ENCODE data around the gene LTK. TPM values are rescaled to one million over a fixed set of nuclear protein-coding genes. Genes with fewer than 3 reads are reported as not detected.
A peak's percentile ranks its signal among the peaks of the same experiment; 100 is the strongest.

The LTK gene
- total RNA-seq (3.2 and 4.4 TPM in 2 replicates), polyA plus RNA-seq (9.7 and 19.4 TPM in 2 replicates), polyA minus RNA-seq (3.7 and 8.9 TPM in 2 replicates)
- total RNA-seq (2013): 3.4 TPM

GRCh38 chr15:41513506-41514227 is at the start of gene LTK:
TSS of gene LTK (minus strand) at chr15:41513827. CDS start at chr15:41513709, 118 bp downstream.
- Histone ChIP-seq H2AFZ (ENCODE audit: insufficient read depth, low read depth, low read length, poor library complexity, severe bottlenecking) (peak within 1 kb of the TSS; percentile 76), H3K79me2 (ENCODE audit: control insufficient read depth, insufficient read depth, low read length) (no peaks in the 10 kb centered on the region), H3K4me1 (ENCODE audit: control insufficient read depth in 2 of 2, insufficient read depth in 2 of 2, low read length in 2 of 2) (peaks cover 30% of the 10 kb centered on the region in 2 donors), H3K9me3 (ENCODE audit: control extremely low read depth in 1 of 3, control insufficient read depth in 2 of 3, insufficient read depth in 1 of 3, low read length in 2 of 3) (peaks cover 0 to 11% (median 0%) of the 10 kb centered on the region in 3 donors), H3K9ac (ENCODE audit: low read length) (peak within 1 kb of the TSS; percentile 74), H3K27me3 (replicated peaks in 1 of 4; ENCODE audit: control extremely low read depth in 1 of 4, control insufficient read depth in 3 of 4, insufficient read depth in 4 of 4, low read length in 3 of 4) (peaks cover 0 to 27% (median 11%) of the 10 kb centered on the region in 4 experiments), H3K4me2 (replicated peaks; ENCODE audit: low read depth, low read length, poor library complexity, severe bottlenecking) (peak within 1 kb of the TSS; percentile 99), H3K36me3 (replicated peaks in 1 of 2; ENCODE audit: control extremely low read depth in 1 of 2, control insufficient read depth in 1 of 2, extremely low read depth in 1 of 2, insufficient read depth in 2 of 2, low read length in 1 of 2) (peaks cover 0 to 3% of the 10 kb centered on the region in 2 experiments), H3K4me3 (ENCODE audit: control extremely low read depth in 1 of 5, extremely low read depth in 1 of 5, insufficient read depth in 1 of 5, low read depth in 2 of 5, low read length in 4 of 5) (peak within 1 kb of the TSS; percentile 34 to 76 (median 51)), H3K27ac (ENCODE audit: low read length in 2 of 2) (no peak within 1 kb of the TSS), H4K20me1 (ENCODE audit: control insufficient read depth, insufficient read depth, low read length, poor library complexity, severe bottlenecking) (peaks cover 4% of the 10 kb centered on the region)
- H3K4me3 Mint-ChIP-seq: peak within 1 kb of the TSS; percentile 88
- 12% methylated on average over 33 of the region's 33 CpGs for WGBS (ENCODE audit: insufficient coverage)
- ATAC-seq (ENCODE audit: low read depth) (peak; percentile 9), DNase-seq (peak; percentile 45)
- peaks cover 27% of the 10 kb centered on the region for H3K4me1 Mint-ChIP-seq
- H3K9me3 Mint-ChIP-seq (ENCODE audit: insufficient read depth): no peaks in the 10 kb centered on the region
- H3K27me3 Mint-ChIP-seq: peaks cover 6% of the 10 kb centered on the region
- H3K27ac Mint-ChIP-seq: peak within 1 kb of the TSS; percentile 71
- intact Hi-C loops (cut with micrococcal nuclease): loop anchor here (1.0 to 5.0 kb wide), 3 partner anchors 11 to 96 kb away; partner anchors contain the start of genes ITPKA and RTF1
- CTCF ChIA-PET: interaction anchor here (1.0 to 2.3 kb wide), 3 partner anchors 12 to 52 kb away, joined by 3 to 8 read pairs (median 3); no protein-coding TSS in a partner anchor
- TF ChIP-seq, protein P1, sequence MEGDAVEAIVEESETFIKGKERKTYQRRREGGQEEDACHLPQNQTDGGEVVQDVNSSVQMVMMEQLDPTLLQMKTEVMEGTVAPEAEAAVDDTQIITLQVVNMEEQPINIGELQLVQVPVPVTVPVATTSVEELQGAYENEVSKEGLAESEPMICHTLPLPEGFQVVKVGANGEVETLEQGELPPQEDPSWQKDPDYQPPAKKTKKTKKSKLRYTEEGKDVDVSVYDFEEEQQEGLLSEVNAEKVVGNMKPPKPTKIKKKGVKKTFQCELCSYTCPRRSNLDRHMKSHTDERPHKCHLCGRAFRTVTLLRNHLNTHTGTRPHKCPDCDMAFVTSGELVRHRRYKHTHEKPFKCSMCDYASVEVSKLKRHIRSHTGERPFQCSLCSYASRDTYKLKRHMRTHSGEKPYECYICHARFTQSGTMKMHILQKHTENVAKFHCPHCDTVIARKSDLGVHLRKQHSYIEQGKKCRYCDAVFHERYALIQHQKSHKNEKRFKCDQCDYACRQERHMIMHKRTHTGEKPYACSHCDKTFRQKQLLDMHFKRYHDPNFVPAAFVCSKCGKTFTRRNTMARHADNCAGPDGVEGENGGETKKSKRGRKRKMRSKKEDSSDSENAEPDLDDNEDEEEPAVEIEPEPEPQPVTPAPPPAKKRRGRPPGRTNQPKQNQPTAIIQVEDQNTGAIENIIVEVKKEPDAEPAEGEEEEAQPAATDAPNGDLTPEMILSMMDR (IDR thresholded peaks at IDR 0.05): no peak
- no peak for TF ChIP-seq EZH2 (IDR thresholded peaks at IDR 0.05; ENCODE audit: borderline replicate concordance, insufficient read depth, low read depth, low read length, poor library complexity, severe bottlenecking)
- POLR2A ChIA-PET: interaction anchor here (1.2 kb wide), 1 partner anchor 14 kb away, joined by 3 read pairs; no protein-coding TSS in a partner anchor

DNA sequence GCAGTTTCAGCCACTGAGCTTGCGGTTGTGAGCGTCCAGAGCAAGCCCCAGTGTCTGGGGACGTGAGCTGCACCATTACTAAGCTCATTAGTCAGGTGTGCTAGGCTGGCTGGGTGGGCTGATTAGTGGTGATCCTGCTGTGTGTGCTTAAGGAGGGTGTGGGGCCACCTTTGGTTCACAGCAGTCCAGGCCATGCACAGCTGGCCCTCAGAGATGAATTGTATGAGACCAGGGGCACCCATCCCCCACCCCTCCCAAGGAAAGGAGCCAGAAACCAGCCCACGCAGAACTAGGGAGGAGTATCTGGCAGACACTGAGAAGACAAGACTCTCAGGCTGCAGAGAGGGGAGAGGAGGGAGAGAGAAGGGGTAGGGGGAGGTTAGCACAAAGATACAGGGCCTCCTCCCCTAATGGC is 49.2 kb upstream of the LTK start:
- H3K9me3 ChIP-seq (ENCODE audit: control extremely low read depth in 1 of 3, control insufficient read depth in 2 of 3, insufficient read depth in 1 of 3, low read length in 2 of 3): peaks cover 0 to 8% (median 0%) of the 10 kb centered on the region in 3 donors
- CTCF ChIA-PET: no interaction called here
- Mint-ChIP-seq H3K27ac (no peak overlapping the region), H3K4me3 (no peak overlapping the region), H3K27me3 (peaks cover 38% of the 10 kb centered on the region), H3K9me3 (ENCODE audit: insufficient read depth) (no peaks in the 10 kb centered on the region), H3K4me1 (peaks cover 12% of the 10 kb centered on the region)
- H3K4me2 ChIP-seq (replicated peaks; ENCODE audit: low read depth, low read length, poor library complexity, severe bottlenecking): no peak overlapping the region
- no peaks in the 10 kb centered on the region for H3K36me3 ChIP-seq (replicated peaks in 1 of 2; ENCODE audit: control extremely low read depth in 1 of 2, control insufficient read depth in 1 of 2, extremely low read depth in 1 of 2, insufficient read depth in 2 of 2, low read length in 1 of 2)
- H3K79me2 ChIP-seq (ENCODE audit: control insufficient read depth, insufficient read depth, low read length): no peaks in the 10 kb centered on the region
- intact Hi-C loops (cut with micrococcal nuclease): no loop called here
- ATAC-seq (ENCODE audit: low read depth) (no peak), DNase-seq (no peak)
- WGBS (ENCODE audit: insufficient coverage): 90% methylated on average over 4 of the region's 4 CpGs
- H3K27ac ChIP-seq (ENCODE audit: low read length in 2 of 2): no peak overlapping the region
- peaks cover 16 to 17% of the 10 kb centered on the region in 2 donors for H3K4me1 ChIP-seq (ENCODE audit: control insufficient read depth in 2 of 2, insufficient read depth in 2 of 2, low read length in 2 of 2)
- TF ChIP-seq, protein P1 (IDR thresholded peaks at IDR 0.05): no peak
- no peak for TF ChIP-seq EZH2 (IDR thresholded peaks at IDR 0.05; ENCODE audit: borderline replicate concordance, insufficient read depth, low read depth, low read length, poor library complexity, severe bottlenecking)
- POLR2A ChIA-PET: no interaction called here
- H3K4me3 ChIP-seq (ENCODE audit: control extremely low read depth in 1 of 5, extremely low read depth in 1 of 5, insufficient read depth in 1 of 5, low read depth in 2 of 5, low read length in 4 of 5): no peak overlapping the region
- no peak overlapping the region for H3K9ac ChIP-seq (ENCODE audit: low read length)
- peaks cover 0 to 36% (median 14%) of the 10 kb centered on the region in 4 experiments for H3K27me3 ChIP-seq (replicated peaks in 1 of 4; ENCODE audit: control extremely low read depth in 1 of 4, control insufficient read depth in 3 of 4, insufficient read depth in 4 of 4, low read length in 3 of 4)
- H4K20me1 ChIP-seq (ENCODE audit: control insufficient read depth, insufficient read depth, low read length, poor library complexity, severe bottlenecking): peaks cover 4% of the 10 kb centered on the region
- H2AFZ ChIP-seq (ENCODE audit: insufficient read depth, low read depth, low read length, poor library complexity, severe bottlenecking): no peak overlapping the region

Measured in B cell (primary cell).